Measurements from ENCODE around the gene PAH.

PAH gene

DNA sequence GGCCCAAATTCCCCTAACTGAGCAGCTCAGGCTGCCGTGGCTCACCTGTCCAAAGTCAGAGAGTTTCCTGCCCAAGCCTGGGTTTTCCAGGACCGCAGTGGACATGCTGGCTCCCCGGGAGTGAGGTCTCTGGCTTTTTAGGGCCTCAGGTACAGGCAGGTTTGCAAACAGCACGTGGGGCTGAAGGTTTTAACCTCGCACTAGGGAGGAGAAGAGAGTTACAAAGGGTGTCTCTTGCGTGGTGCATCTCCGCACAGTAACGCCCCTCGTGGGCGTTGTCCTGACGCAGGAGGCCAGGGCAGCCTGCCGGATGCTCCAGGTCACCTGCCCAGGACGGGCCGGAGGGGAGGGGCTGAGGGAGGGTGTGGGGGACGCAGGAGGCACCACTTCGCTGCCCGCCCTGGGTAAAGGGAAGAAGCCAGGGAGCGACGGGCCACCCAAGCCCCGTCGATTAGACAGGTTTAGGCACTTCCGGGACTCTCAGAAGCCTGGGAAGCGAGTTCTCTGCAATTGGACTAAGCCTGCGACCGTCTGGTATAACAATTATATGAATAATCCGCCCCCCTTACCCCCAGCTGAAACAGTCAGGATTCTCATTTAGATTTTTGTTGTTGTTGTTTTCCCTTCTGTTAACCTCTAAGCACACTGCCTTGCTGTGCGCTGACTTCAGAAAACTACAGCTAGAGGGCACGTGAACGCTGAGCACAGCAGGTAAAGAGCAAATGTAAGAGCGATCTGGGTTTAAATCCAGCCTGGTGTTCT lies at the start of gene PAH:
TSS of gene PAH (minus strand) at position 219 of the 762 bp plus-strand sequence. CDS start at position 105, 114 bp downstream.
- DNase-seq (ENCODE audit: low spot score) = no peak

DNA sequence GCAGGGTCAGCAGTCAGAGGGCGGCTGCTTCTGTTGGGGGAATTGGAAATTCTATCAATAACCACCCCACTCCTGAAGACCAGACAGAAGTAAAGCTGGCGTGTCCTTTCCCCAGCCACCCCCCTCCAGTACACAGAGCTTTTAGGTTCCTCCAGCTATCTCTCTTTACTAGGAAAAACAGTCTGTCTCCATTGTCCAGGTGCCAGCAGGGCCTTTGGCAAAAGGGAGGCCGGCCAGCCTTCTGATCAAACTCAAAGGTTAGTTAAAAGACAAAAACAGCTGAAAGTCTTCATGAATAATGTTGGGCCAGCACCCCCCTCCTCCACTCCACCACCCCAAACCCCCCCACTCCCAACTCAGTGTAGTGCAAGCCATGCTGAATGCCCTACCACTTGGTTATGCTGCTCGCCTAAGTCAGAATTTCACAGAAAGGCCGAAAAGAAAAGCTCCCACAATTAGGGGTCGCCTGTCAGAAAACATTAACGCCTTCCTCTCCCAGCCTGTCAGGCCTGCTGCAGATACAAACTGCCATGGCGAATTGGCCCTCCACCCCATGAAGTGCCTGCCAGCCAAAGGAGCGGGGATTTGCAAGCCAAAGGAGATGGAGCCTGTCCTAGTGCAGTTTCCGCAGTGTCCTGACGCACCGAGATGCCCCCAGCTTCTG lies 49.3 kb upstream of the PAH start:
- DNase-seq (ENCODE audit: low spot score) = no peak

GRCh38 chr12:102965281-102966155 lies 48.5 kb upstream of the PAH start:
- no peak for DNase-seq (ENCODE audit: low spot score)

- DNase-seq (ENCODE audit: low spot score) = no peak
Observed at GRCh38 chr12:102964872-102965271, 47.8 kb upstream of the PAH start.

DNA sequence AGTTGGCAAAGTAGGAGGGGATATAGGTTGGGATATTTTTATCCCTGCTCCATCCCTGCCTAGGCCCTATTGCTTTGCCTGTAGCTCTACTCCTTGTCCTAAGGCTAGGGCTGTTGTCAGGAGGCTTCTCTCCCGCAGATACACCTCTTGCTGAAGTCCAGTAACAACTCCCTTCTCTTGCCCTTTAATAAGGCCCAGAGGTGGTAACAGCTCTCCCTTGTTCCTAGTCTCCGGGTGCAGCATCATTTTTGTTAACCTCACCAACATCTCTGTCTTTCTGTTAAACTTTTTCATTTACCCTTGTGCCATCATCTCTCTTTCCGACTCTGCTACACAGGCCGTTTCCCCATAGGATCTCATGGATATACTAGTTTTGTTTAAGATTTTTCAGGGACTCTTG lies 46.8 kb upstream of the PAH start:
- no peak for DNase-seq (ENCODE audit: low spot score)

- no peak for DNase-seq (ENCODE audit: low spot score)
Observed at GRCh38 chr12:102962986-102963385, 45.9 kb upstream of the PAH start.

DNA sequence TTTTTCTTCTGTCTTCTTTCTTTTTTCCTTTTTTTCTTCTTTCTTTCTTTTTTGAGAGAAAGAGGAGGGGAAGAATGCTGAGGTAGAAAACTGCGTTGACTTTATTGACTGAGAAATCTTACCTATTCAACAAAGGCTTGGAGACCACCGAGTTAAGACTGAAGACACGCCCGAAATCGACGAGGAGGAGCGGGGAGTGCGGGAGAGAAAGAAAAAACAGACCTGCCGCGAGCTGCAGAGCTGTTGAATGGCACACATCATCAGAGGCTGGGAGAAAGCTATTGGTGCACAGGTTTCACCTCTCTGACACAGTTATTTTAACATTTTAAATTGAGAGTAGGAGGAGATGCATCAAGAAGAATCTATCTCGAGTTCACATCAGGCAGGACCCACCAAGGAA lies 45.5 kb upstream of the PAH start:
- no peak for DNase-seq (ENCODE audit: low spot score)

- DNase-seq (ENCODE audit: low spot score) = no peak
Observed at GRCh38 chr12:102961466-102961855, 44.4 kb upstream of the PAH start.

- no peak for DNase-seq (ENCODE audit: low spot score)
Observed at GRCh38 chr12:102960766-102961465, 43.9 kb upstream of the PAH start.

- no peak for DNase-seq (ENCODE audit: low spot score)
Observed at GRCh38 chr12:102959391-102959790, 42.3 kb upstream of the PAH start.

GRCh38 chr12:102958830-102959176 lies 41.8 kb upstream of the PAH start:
- DNase-seq (ENCODE audit: low spot score) = no peak

DNA sequence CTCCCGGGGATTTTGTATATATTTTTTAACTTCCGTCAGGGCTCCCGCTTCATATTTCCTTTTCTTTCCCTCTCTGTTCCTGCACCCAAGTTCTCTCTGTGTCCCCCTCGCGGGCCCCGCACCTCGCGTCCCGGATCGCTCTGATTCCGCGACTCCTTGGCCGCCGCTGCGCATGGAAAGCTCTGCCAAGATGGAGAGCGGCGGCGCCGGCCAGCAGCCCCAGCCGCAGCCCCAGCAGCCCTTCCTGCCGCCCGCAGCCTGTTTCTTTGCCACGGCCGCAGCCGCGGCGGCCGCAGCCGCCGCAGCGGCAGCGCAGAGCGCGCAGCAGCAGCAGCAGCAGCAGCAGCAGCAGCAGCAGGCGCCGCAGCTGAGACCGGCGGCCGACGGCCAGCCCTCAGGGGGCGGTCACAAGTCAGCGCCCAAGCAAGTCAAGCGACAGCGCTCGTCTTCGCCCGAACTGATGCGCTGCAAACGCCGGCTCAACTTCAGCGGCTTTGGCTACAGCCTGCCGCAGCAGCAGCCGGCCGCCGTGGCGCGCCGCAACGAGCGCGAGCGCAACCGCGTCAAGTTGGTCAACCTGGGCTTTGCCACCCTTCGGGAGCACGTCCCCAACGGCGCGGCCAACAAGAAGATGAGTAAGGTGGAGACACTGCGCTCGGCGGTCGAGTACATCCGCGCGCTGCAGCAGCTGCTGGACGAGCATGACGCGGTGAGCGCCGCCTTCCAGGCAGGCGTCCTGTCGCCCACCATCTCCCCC lies 41.2 kb upstream of the PAH start:
- no peak for DNase-seq (ENCODE audit: low spot score)

DNA sequence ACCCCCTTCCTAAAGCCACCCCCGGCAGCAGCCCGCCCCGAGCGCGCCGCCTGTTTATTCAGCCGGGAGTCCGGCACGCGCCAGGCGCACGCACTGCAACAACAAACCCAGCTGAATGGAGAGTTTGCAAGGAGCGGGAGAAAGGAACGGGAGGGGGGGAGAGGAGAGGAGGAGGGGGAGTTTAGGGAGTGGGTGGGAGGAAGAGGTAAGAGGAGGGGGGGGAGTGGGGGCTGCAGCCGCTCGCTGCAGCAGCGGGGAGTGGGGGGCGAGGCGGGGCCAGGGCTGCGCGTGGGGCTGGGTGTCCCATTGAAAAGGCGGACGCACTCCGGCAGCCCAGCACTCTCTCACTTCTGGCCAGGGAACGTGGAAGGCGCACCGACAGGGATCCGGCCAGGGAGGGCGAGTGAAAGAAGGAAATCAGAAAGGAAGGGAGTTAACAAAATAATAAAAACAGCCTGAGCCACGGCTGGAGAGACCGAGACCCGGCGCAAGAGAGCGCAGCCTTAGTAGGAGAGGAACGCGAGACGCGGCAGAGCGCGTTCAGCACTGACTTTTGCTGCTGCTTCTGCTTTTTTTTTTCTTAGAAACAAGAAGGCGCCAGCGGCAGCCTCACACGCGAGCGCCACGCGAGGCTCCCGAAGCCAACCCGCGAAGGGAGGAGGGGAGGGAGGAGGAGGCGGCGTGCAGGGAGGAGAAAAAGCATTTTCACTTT lies 40.5 kb upstream of the PAH start, which contains the start of gene ASCL1:
TSS of gene ASCL1 (plus strand) at position 336 of the 712 bp plus-strand sequence. CDS start 571 bp downstream, outside the sequence.
- DNase-seq (ENCODE audit: low spot score) = no peak

- DNase-seq (ENCODE audit: low spot score) = no peak
Observed at GRCh38 chr12:102956738-102957327, 39.8 kb upstream of the PAH start.

- no peak for DNase-seq (ENCODE audit: low spot score)
Observed at GRCh38 chr12:102955926-102956737, 39.1 kb upstream of the PAH start.

- no peak for DNase-seq (ENCODE audit: low spot score)
Observed at GRCh38 chr12:102954134-102954533, 37.1 kb upstream of the PAH start.

DNA sequence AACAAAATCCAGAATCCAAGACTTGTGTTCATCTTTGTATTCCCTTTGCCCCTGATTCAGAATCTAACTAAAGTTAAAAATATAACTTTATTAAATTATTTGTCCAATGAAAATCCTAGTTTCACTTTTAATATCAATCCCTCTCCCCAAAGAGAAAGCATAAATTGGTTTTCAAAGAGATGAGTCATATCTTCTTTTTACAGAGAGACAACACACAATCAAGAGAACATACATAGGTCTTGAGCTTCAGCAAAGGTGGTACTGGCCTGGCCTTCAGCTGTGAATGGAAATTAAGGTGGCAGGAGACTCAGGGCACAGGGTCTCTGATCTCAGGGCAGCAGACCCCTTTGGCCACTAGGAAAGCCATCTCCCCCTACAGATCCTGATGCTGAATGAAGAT lies 36.2 kb upstream of the PAH start:
- DNase-seq (ENCODE audit: low spot score) = no peak

GRCh38 chr12:102951841-102952240 lies 34.8 kb upstream of the PAH start:
- DNase-seq (ENCODE audit: low spot score) = no peak

- no peak for DNase-seq (ENCODE audit: low spot score)
Observed at GRCh38 chr12:102950950-102951619, 34.0 kb upstream of the PAH start.
